ENCODE measurements around the gene DTHD1.

DNA sequence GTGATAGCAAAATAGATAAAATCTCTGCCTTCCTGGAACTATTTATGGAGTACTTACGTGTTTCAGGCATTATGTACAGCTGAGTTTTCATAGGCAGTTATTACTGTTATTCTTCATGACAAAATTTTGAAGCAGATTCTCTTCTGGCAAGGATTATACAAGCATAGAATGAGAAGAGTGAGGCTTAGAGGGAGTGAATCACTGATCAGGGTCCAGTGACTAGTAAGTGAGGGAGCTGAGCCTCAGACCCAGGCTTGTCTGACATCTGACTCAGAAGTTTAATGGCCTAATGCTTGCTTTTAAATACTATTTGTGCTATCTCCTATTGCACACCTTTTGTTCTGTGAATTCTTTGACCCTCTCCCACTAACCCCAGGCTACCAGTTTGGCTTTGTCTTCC lies 110.6 kb downstream of the DTHD1 start:
- no peak for TF ChIP-seq EZH2 (IDR thresholded peaks at IDR 0.05; ENCODE audit: borderline replicate concordance, low read depth, low read length, severe bottlenecking)
- TF ChIP-seq MYC (IDR thresholded peaks at IDR 0.05; ENCODE audit: low read depth, low read length) = no peak
- TF ChIP-seq POLR2A (IDR thresholded peaks at IDR 0.05; ENCODE audit: low read depth, low read length) = no peak
- TF ChIP-seq POLR2AphosphoS5 (IDR thresholded peaks at IDR 0.05; ENCODE audit: insufficient read depth, low read depth, low read length) = no peak
- TF ChIP-seq, protein P1, sequence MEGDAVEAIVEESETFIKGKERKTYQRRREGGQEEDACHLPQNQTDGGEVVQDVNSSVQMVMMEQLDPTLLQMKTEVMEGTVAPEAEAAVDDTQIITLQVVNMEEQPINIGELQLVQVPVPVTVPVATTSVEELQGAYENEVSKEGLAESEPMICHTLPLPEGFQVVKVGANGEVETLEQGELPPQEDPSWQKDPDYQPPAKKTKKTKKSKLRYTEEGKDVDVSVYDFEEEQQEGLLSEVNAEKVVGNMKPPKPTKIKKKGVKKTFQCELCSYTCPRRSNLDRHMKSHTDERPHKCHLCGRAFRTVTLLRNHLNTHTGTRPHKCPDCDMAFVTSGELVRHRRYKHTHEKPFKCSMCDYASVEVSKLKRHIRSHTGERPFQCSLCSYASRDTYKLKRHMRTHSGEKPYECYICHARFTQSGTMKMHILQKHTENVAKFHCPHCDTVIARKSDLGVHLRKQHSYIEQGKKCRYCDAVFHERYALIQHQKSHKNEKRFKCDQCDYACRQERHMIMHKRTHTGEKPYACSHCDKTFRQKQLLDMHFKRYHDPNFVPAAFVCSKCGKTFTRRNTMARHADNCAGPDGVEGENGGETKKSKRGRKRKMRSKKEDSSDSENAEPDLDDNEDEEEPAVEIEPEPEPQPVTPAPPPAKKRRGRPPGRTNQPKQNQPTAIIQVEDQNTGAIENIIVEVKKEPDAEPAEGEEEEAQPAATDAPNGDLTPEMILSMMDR (IDR thresholded peaks at IDR 0.05; ENCODE audit: extremely low read depth in 1 of 2, insufficient read depth in 1 of 2, low read depth in 1 of 2, low read length in 2 of 2) = no peak
- TF ChIP-seq, protein P2, sequence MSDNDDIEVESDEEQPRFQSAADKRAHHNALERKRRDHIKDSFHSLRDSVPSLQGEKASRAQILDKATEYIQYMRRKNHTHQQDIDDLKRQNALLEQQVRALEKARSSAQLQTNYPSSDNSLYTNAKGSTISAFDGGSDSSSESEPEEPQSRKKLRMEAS (IDR thresholded peaks at IDR 0.05; ENCODE audit: insufficient read depth, insufficient read length) = no peak
